ENCODE measurements around the gene ZNF774.
A peak's percentile ranks its signal among the peaks of the same experiment; 100 is the strongest.

The ZNF774 gene

DNA sequence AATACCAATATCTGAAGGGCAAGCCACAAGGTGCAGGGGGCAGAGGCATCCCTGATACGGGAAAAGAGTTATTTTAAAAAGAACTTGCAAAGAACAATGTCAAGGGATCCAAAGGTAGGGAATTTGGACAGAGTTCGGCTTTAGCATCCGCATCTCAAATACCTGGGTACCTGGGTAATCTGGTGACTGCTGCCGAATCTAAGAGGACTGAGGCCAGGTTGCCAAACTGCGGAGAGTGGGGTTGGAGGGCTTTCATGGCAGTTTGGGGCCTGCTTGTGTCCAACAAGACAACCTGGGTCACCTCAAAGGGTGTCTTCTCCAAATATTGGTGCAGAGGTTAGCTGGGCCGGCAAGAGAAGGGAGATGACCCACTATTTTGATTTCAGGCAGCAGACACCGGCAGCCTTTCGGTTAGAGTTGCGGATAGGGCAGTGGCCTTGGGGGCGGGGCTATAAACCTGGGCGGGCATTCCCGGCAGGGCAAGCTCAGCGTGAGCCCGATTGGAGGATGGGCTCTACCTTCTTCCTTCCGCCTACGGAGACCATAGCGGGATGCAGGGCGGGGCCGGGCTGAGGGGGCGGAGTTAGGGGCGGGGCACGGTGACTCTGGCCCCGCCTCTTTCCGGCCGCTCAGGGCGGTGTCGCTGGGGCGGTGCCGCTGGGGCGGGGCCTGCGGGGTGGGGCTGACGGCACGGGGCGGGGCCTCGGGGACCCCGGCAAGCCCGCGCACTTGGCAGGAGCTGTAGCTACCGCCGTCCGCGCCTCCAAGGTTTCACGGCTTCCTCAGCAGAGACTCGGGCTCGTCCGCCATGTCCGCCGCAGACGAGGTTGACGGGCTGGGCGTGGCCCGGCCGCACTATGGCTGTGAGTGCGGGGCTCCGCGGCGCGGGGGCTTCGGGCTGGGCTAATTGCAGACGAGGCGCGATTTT lies 35.7 kb downstream of the ZNF774 start, which contains the start of gene IQGAP1:
Gene IQGAP1 (plus strand): TSS at position 709 of the 928 bp plus-strand sequence. CDS start 100 bp downstream, at position 809.
- Mint-ChIP-seq H3K4me1 (ENCODE audit: low read depth) (peaks cover 53% of the 10 kb centered on the region), H3K9me3 (no peaks in the 10 kb centered on the region), H3K4me3 (peak within 1 kb of the TSS; percentile 91), H3K27me3 (no peaks in the 10 kb centered on the region), H3K27ac (peak within 1 kb of the TSS; percentile 99), H3K36me3 (ENCODE audit: low read depth) (peaks cover 49% of the 10 kb centered on the region)
- intact Hi-C loops (cut with micrococcal nuclease): loop anchor here (1.0 to 5.0 kb wide), 3 partner anchors 14 to 35 kb away; partner anchors contain the start of gene ZNF774

DNA sequence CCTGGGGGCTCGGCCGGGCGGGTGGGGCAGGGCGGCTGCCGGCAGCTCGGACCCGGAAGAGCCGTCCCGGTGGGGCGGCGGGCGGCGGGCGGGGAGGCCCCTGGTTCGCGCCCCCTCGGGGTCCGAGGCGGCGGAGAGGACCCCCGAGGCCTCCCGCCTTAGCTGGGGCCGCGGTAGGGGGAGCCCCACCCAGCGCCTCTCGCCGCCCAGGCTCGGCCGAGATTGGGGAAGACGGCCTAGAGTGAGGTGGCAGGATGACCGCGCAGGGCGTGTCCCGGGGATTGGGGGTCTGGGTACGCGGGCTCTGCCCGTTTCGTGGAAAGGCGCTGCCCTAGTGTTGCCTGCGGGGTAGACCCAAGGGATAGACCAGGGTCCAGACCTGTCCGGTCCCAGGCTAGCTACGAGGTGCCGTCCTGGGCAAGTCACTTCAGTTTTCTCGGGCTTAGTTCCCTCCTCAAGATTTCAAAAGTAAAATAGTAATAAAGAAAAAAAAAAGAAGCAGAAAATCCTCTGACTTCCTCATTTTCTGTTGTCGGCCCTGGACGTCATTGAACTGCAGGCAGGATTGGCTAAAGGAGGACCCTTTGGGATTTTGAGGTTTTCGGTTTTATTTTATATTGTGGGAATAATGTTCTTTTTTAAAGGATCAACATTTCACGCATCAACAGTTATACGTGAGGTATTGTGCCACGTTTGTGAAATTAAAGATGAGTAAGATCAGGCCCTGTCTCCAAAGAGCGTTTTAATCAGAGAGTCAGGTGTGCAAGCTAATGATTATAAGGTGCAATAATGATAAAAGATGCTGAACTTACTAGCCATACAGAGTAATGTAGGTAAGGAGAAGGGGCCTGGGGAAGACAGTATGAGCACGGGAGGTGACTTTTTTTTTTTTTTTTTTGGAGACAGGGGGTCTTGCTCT lies 36.6 kb downstream of the ZNF774 start:
- peak overlapping the region; percentile 99 for H3K27ac Mint-ChIP-seq
- no peaks in the 10 kb centered on the region for H3K27me3 Mint-ChIP-seq
- H3K4me3 Mint-ChIP-seq: peak overlapping the region; percentile 91
- H3K36me3 Mint-ChIP-seq (ENCODE audit: low read depth): peaks cover 58% of the 10 kb centered on the region
- no peaks in the 10 kb centered on the region for H3K9me3 Mint-ChIP-seq
- peaks cover 62% of the 10 kb centered on the region for H3K4me1 Mint-ChIP-seq (ENCODE audit: low read depth)
- intact Hi-C loops (cut with micrococcal nuclease): loop anchor here (1.0 to 5.0 kb wide), 3 partner anchors 13 to 36 kb away; partner anchors contain the start of gene ZNF774

DNA sequence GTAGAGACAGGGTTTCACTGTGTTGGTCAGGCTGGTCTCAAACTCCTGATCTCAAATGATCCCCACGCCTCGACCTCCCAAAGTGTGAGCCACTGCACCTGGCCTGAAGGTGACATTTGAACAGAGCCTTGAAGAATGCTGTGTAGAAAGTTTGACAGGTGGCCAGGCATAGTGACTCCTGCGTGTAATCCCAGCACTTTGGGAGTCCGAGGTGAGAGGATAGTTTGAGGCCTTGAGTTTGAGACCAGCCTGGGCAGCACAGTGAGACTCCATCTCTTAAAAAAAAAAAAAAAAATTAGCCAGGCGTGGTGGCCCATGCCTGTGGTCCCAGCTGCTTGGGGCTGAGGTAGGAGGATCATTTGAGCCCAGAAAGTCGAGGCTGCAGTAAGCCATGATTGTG lies 37.4 kb downstream of the ZNF774 start:
- Mint-ChIP-seq H3K9me3 (no peaks in the 10 kb centered on the region), H3K4me3 (peak overlapping the region; percentile 91), H3K36me3 (ENCODE audit: low read depth) (peaks cover 66% of the 10 kb centered on the region), H3K27ac (peak overlapping the region; percentile 99), H3K27me3 (no peaks in the 10 kb centered on the region), H3K4me1 (ENCODE audit: low read depth) (peaks cover 70% of the 10 kb centered on the region)
- intact Hi-C loops (cut with micrococcal nuclease): loop anchor here (5.0 kb wide), 1 partner anchor 37 kb away; the partner anchor contains the start of gene ZNF774

DNA sequence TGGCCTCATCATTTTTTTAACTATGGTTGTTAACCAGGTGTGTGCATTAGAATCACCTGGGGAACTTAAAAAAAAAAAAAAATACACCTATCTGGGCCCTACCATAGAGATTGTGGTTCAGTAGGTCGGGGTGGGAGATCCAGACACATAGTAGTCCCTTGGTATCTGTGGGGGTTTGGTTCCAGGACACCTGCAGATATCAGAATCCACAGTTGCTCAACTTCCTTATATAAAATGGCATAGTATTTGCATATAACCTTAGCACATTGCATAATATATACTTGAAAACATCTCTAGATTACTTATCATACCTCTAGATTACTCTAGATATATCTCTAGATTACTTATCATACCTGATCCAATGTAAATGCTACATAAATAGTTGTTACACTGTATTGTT lies 41.0 kb downstream of the ZNF774 start:
- Mint-ChIP-seq H3K4me1 (ENCODE audit: low read depth) (peaks cover 81% of the 10 kb centered on the region), H3K4me3 (peak overlapping the region; percentile 30), H3K9me3 (no peaks in the 10 kb centered on the region), H3K27me3 (no peaks in the 10 kb centered on the region), H3K36me3 (ENCODE audit: low read depth) (peaks cover 100% of the 10 kb centered on the region), H3K27ac (peak overlapping the region; percentile 67)
- intact Hi-C loops (cut with micrococcal nuclease): no loop called here

DNA sequence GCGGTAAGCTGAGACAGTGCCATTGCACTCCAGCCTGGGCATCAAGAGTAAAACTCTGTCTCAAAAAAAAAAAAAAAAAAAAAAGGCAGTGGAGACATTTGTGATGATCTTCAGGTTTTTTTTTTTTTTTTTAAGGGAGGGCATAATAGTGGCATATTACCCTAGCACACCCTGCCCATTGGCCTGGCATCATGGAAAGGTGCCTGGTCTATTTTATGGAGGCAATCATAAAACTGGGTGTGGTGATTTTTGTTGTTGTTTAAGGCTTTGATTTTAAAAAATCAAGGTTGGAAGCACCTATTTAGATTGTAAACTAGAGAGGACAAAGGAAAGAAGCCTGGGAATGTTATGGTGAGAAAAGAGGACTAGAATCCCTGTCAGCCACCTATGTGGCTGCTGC lies 42.0 kb downstream of the ZNF774 start:
- Mint-ChIP-seq H3K4me1 (ENCODE audit: low read depth) (peaks cover 80% of the 10 kb centered on the region), H3K4me3 (no peak overlapping the region), H3K36me3 (ENCODE audit: low read depth) (peaks cover 91% of the 10 kb centered on the region), H3K27me3 (no peaks in the 10 kb centered on the region), H3K9me3 (no peaks in the 10 kb centered on the region), H3K27ac (peak overlapping the region; percentile 67)
- intact Hi-C loops (cut with micrococcal nuclease): no loop called here

DNA sequence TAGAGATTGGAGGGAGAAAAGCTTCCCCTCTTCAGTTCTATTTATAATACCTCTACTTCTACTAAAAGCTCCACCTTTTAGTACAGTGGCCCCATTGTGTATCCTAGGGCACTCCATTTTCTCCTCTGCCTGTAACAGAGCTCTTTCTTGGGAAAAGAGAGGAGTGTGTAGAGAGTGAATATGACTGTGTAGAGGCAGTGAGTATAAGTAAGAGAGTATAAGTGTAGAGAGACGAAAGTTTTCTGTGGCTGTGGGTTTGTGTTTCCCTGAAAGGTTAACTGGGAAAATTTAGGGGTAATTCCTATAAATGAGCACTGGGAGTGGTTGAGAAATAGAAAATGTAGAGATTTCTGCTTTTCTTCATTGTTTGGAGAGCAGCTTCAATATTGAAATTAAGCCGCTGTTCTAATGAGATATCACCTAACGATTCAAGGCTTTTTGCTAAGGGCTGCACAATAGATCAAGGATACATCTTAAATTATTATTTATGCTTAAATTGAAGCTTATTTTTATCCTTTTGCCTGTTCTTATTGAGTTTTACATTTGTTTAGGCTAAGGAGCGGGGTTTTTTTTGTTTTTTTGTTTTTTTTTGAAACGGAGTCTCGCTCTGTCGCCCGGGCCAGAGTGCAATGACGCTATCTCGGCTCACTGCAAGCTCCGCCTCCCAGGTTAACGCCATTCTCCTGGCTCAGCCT lies 42.8 kb downstream of the ZNF774 start:
- H3K9me3 Mint-ChIP-seq: no peaks in the 10 kb centered on the region
- peak overlapping the region; percentile 14 for H3K4me3 Mint-ChIP-seq
- no peaks in the 10 kb centered on the region for H3K27me3 Mint-ChIP-seq
- peaks cover 74% of the 10 kb centered on the region for H3K4me1 Mint-ChIP-seq (ENCODE audit: low read depth)
- peaks cover 84% of the 10 kb centered on the region for H3K36me3 Mint-ChIP-seq (ENCODE audit: low read depth)
- H3K27ac Mint-ChIP-seq: peak overlapping the region; percentile 67
- intact Hi-C loops (cut with micrococcal nuclease): no loop called here

DNA sequence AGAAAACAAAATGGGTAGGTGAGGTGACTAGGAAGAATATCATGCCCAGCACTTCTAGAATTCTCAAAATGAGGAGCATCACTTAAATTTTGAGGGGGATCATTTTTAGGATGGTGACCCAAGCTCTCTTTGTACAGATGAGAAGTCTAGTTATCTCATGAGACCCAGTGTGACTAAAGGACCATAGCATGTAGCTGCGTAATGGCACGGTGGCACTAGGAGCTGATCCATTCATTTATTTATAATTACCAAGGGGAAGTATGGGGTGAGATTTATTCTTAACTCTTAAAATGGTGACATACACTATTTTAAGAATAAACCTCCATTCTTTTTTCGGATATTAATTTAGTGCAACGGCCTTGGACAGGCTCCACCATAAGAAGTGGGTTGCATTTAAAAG lies 44.2 kb downstream of the ZNF774 start:
- peaks cover 74% of the 10 kb centered on the region for H3K4me1 Mint-ChIP-seq (ENCODE audit: low read depth)
- intact Hi-C loops (cut with micrococcal nuclease): no loop called here
- no peaks in the 10 kb centered on the region for H3K27me3 Mint-ChIP-seq
- H3K4me3 Mint-ChIP-seq: no peak overlapping the region
- H3K27ac Mint-ChIP-seq: peak overlapping the region; percentile 66
- no peaks in the 10 kb centered on the region for H3K9me3 Mint-ChIP-seq
- peaks cover 77% of the 10 kb centered on the region for H3K36me3 Mint-ChIP-seq (ENCODE audit: low read depth)

DNA sequence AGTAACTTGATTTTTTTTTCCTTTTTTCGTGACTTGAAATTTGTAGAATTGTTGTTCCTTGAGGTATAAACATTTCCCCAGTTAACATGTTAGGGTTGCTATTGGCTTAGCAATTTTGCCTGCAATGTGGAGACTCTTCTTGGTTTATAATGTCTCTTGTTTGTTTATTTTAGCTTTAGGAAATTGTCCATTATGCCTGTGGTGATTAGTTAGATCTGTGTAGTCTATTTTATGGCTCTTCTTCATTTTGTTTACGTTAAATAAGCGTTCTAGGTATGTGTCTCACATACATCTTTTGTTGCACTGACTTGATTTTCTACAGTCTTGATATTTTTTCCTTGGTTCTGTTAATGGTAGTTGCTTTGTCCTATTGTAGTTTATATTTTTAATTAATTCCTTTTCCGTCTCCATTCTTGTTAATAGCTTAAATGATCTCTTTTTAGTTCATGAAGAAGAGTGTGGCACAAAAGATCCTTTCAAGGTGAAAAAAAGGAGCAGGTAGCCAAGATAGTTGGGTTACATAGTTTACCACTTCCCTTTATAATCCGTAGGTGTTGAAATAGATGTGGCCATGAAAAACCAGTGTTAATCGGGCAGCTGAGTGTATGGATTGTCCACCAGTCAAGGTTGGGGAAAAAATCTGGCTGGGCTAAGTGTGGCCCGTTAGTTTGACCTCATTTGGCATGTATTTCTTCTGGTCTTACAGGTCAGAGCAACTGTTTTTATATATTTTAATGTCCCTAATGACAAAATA lies 48.1 kb downstream of the ZNF774 start:
- peak overlapping the region; percentile 70 for H3K4me3 Mint-ChIP-seq
- no peaks in the 10 kb centered on the region for H3K9me3 Mint-ChIP-seq
- peaks cover 69% of the 10 kb centered on the region for H3K4me1 Mint-ChIP-seq (ENCODE audit: low read depth)
- H3K27me3 Mint-ChIP-seq: no peaks in the 10 kb centered on the region
- peak overlapping the region; percentile 96 for H3K27ac Mint-ChIP-seq
- intact Hi-C loops (cut with micrococcal nuclease): no loop called here
- peaks cover 67% of the 10 kb centered on the region for H3K36me3 Mint-ChIP-seq (ENCODE audit: low read depth)

DNA sequence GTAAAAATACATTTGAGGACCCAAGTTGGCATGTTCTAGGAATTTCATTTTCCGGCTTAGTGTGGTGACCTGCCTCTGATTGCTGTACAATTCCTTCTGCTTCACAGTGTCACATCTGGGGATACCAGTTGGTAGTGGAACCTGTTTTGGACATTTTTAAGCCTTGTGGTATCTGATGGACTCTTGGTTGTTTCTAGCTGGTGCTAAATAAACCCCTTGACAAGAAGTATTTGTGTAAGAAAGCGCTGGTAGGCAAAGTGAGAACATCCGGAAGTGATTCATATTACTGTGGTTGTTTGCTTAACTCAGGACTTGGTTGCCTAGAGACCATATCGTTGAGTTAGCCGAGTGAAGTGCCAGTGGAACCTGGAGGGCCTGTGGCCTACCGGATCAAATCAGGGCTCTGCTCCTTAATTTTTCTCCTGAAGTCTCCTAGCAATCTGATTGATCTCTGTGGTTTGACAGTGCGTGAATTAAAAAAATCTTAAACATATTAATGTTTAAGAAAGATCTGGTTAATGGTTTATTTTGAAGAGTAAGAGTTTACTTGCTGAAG lies 48.8 kb downstream of the ZNF774 start:
- intact Hi-C loops (cut with micrococcal nuclease): loop anchor here (1.0 kb wide), 1 partner anchor 13 kb away; the partner anchor contains the start of gene IQGAP1
- Mint-ChIP-seq H3K4me3 (peak overlapping the region; percentile 70), H3K27me3 (no peaks in the 10 kb centered on the region), H3K27ac (peak overlapping the region; percentile 96), H3K4me1 (ENCODE audit: low read depth) (peaks cover 69% of the 10 kb centered on the region), H3K36me3 (ENCODE audit: low read depth) (peaks cover 61% of the 10 kb centered on the region), H3K9me3 (no peaks in the 10 kb centered on the region)

DNA sequence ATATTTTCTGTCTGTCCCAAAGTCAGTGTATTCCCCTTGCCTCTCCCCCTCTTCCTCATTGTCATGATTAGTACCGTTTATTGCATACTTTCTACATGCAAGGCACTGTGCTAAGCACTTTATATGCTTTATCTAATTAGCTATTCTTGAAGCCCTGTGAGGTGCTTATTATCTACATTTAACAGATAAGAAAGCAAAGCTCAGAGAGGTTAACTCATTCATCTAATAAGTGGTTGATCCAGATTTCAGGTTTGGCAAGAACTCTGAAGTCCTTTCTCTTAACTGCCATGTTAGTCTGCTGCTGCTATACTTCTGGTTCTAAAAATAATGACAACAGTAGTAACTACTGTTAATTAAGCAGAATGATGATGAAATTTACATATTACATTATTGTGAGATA lies 49.4 kb downstream of the ZNF774 start:
- H3K9me3 Mint-ChIP-seq: no peaks in the 10 kb centered on the region
- no peaks in the 10 kb centered on the region for H3K27me3 Mint-ChIP-seq
- peak overlapping the region; percentile 96 for H3K27ac Mint-ChIP-seq
- H3K4me1 Mint-ChIP-seq (ENCODE audit: low read depth): peaks cover 70% of the 10 kb centered on the region
- intact Hi-C loops (cut with micrococcal nuclease): loop anchor here (1.0 kb wide), 1 partner anchor 13 kb away; the partner anchor contains the start of gene IQGAP1
- H3K4me3 Mint-ChIP-seq: peak overlapping the region; percentile 70
- H3K36me3 Mint-ChIP-seq (ENCODE audit: low read depth): peaks cover 60% of the 10 kb centered on the region

DNA sequence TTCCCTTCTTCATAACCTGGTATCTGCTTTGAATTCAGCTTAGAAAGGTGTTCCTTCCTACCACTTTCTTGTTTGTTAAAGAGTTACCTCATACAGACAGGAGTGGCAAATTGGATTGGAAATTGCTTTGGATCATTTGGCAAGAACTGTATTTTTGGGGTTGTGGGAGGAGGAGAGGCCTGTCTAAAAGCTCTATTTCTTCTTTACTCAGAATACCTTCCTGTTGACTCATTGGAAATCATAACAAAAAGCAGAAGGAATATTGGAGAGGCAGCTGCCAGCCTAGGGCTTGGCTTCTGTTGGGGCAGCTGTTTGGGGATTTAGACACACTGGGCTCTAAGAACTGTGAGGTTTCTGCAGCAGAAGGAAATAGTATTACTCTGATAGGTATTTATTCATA lies 50.1 kb downstream of the ZNF774 start:
- intact Hi-C loops (cut with micrococcal nuclease): no loop called here
- Mint-ChIP-seq H3K27ac (peak overlapping the region; percentile 96), H3K27me3 (no peaks in the 10 kb centered on the region), H3K4me3 (peak overlapping the region; percentile 70), H3K4me1 (ENCODE audit: low read depth) (peaks cover 77% of the 10 kb centered on the region), H3K9me3 (no peaks in the 10 kb centered on the region), H3K36me3 (ENCODE audit: low read depth) (peaks cover 59% of the 10 kb centered on the region)

DNA sequence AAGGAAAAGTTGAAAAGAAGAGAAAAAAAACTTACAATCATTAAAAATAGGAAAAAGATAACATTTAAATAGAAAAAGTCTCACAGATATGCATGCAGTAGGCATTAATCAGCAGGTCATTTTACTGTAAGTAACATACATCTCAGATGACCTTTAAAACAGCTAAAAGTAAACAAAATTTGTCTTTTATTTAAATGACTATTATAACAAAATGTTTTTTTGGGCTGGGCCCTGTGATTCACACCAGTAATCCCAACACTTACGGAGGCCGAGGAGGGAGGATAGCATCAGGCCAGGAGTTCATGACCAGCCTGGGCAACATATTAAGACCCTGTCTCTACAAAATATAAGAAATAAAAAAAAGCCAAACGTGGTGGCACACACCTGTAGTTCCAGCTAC lies 50.7 kb downstream of the ZNF774 start:
- intact Hi-C loops (cut with micrococcal nuclease): no loop called here
- H3K27ac Mint-ChIP-seq: peak overlapping the region; percentile 96
- peaks cover 78% of the 10 kb centered on the region for H3K4me1 Mint-ChIP-seq (ENCODE audit: low read depth)
- no peaks in the 10 kb centered on the region for H3K9me3 Mint-ChIP-seq
- peaks cover 55% of the 10 kb centered on the region for H3K36me3 Mint-ChIP-seq (ENCODE audit: low read depth)
- peak overlapping the region; percentile 70 for H3K4me3 Mint-ChIP-seq
- H3K27me3 Mint-ChIP-seq: no peaks in the 10 kb centered on the region
